ENCODE data around the gene DNASE1L3. TPM values are rescaled to one million over a fixed set of nuclear protein-coding genes. Genes with fewer than 3 reads are reported as not detected.
A peak's percentile ranks its signal among the peaks of the same experiment; 100 is the strongest.

DNASE1L3 gene
- total and polyA plus RNA-seq, 3 experiments from 2014 or later = not detected

- no peaks in the 10 kb centered on the region for H3K4me1 ChIP-seq (ENCODE audit: insufficient read depth, low read length)
- peak overlapping the region in 2 of 8 donors; percentile 64 to 84 for H3K27ac Mint-ChIP-seq
- H3K27me3 Mint-ChIP-seq = peaks cover 0 to under 1% of the 10 kb centered on the region in 2 donors
- H3K4me3 ChIP-seq (ENCODE audit: low read length) = no peak overlapping the region
- no peaks in the 10 kb centered on the region for H3K9me3 Mint-ChIP-seq
- no peaks in the 10 kb centered on the region for H3K36me3 ChIP-seq (ENCODE audit: insufficient read depth, low read length)
- ChIA-PET POLR2A (no interaction called here), CTCF (no interaction called here)
- H3K27ac ChIP-seq (ENCODE audit: low read depth, low read length) = no peak overlapping the region
- DNase-seq = no peak
- peaks cover 0 to 23% (median 4%) of the 10 kb centered on the region in 3 donors for H3K36me3 Mint-ChIP-seq
- H3K27me3 ChIP-seq (ENCODE audit: insufficient read depth, low read length, poor library complexity, severe bottlenecking) = no peaks in the 10 kb centered on the region
- H3K4me3 Mint-ChIP-seq = no peak overlapping the region
- no peaks in the 10 kb centered on the region for H3K9me3 ChIP-seq (ENCODE audit: low read length)
- no peaks in the 10 kb centered on the region for H3K4me1 Mint-ChIP-seq
Observed at GRCh38 chr3:58171126-58171525, 39.6 kb downstream of the DNASE1L3 start.

- Histone ChIP-seq H3K27ac (ENCODE audit: low read depth, low read length) (no peak overlapping the region), H3K9me3 (ENCODE audit: low read length) (no peaks in the 10 kb centered on the region), H3K36me3 (ENCODE audit: insufficient read depth, low read length) (no peaks in the 10 kb centered on the region), H3K4me1 (ENCODE audit: insufficient read depth, low read length) (no peaks in the 10 kb centered on the region), H3K27me3 (ENCODE audit: insufficient read depth, low read length, poor library complexity, severe bottlenecking) (no peaks in the 10 kb centered on the region), H3K4me3 (ENCODE audit: low read length) (no peak overlapping the region)
- DNase-seq = no peak
- Mint-ChIP-seq H3K27ac (no peak overlapping the region), H3K9me3 (no peaks in the 10 kb centered on the region), H3K27me3 (no peaks in the 10 kb centered on the region), H3K4me1 (no peaks in the 10 kb centered on the region), H3K36me3 (peaks cover 0 to 28% (median 4%) of the 10 kb centered on the region in 3 donors), H3K4me3 (no peak overlapping the region)
- POLR2A ChIA-PET = no interaction called here
- CTCF ChIA-PET = no interaction called here
Observed at GRCh38 chr3:58170376-58170775, 40.4 kb downstream of the DNASE1L3 start.

GRCh38 chr3:58169371-58169770 lies 41.4 kb downstream of the DNASE1L3 start:
- Mint-ChIP-seq H3K4me1 (no peaks in the 10 kb centered on the region), H3K27ac (no peak overlapping the region), H3K27me3 (no peaks in the 10 kb centered on the region), H3K36me3 (peaks cover 0 to 28% (median 4%) of the 10 kb centered on the region in 3 donors), H3K9me3 (no peaks in the 10 kb centered on the region), H3K4me3 (no peak overlapping the region)
- ChIA-PET CTCF (no interaction called here), POLR2A (no interaction called here)
- Histone ChIP-seq H3K27ac (ENCODE audit: low read depth, low read length) (no peak overlapping the region), H3K9me3 (ENCODE audit: low read length) (no peaks in the 10 kb centered on the region), H3K4me1 (ENCODE audit: insufficient read depth, low read length) (no peaks in the 10 kb centered on the region), H3K36me3 (ENCODE audit: insufficient read depth, low read length) (no peaks in the 10 kb centered on the region), H3K4me3 (ENCODE audit: low read length) (no peak overlapping the region), H3K27me3 (ENCODE audit: insufficient read depth, low read length, poor library complexity, severe bottlenecking) (no peaks in the 10 kb centered on the region)
- no peak for DNase-seq

GRCh38 chr3:58168498-58168897 lies 42.3 kb downstream of the DNASE1L3 start:
- no peaks in the 10 kb centered on the region for H3K4me1 Mint-ChIP-seq
- no peaks in the 10 kb centered on the region for H3K27me3 Mint-ChIP-seq
- peaks cover 4 to 37% (median 10%) of the 10 kb centered on the region in 3 donors for H3K36me3 Mint-ChIP-seq
- no peaks in the 10 kb centered on the region for H3K9me3 Mint-ChIP-seq
- H3K4me3 ChIP-seq (ENCODE audit: low read length) = no peak overlapping the region
- no peaks in the 10 kb centered on the region for H3K36me3 ChIP-seq (ENCODE audit: insufficient read depth, low read length)
- H3K4me1 ChIP-seq (ENCODE audit: insufficient read depth, low read length) = no peaks in the 10 kb centered on the region
- no peaks in the 10 kb centered on the region for H3K27me3 ChIP-seq (ENCODE audit: insufficient read depth, low read length, poor library complexity, severe bottlenecking)
- no peak overlapping the region for H3K27ac ChIP-seq (ENCODE audit: low read depth, low read length)
- no peak for DNase-seq
- POLR2A ChIA-PET = no interaction called here
- CTCF ChIA-PET = interaction anchor here (1.0 to 3.8 kb wide), 3 partner anchors 9 to 28 kb away, joined by 3 to 31 read pairs (median 3); no protein-coding TSS in a partner anchor
- H3K27ac Mint-ChIP-seq = no peak overlapping the region
- H3K9me3 ChIP-seq (ENCODE audit: low read length) = no peaks in the 10 kb centered on the region
- H3K4me3 Mint-ChIP-seq = no peak overlapping the region

GRCh38 chr3:58167431-58168351 lies 43.1 kb downstream of the DNASE1L3 start:
- Histone ChIP-seq H3K27ac (ENCODE audit: low read depth, low read length) (no peak overlapping the region), H3K4me3 (ENCODE audit: low read length) (no peak overlapping the region), H3K4me1 (ENCODE audit: insufficient read depth, low read length) (no peaks in the 10 kb centered on the region), H3K36me3 (ENCODE audit: insufficient read depth, low read length) (no peaks in the 10 kb centered on the region), H3K27me3 (ENCODE audit: insufficient read depth, low read length, poor library complexity, severe bottlenecking) (no peaks in the 10 kb centered on the region), H3K9me3 (ENCODE audit: low read length) (no peaks in the 10 kb centered on the region)
- Mint-ChIP-seq H3K4me1 (no peaks in the 10 kb centered on the region), H3K27me3 (no peaks in the 10 kb centered on the region), H3K36me3 (peaks cover 4 to 45% (median 10%) of the 10 kb centered on the region in 3 donors), H3K27ac (peak overlapping the region in 2 of 8 donors; percentile 24 to 39), H3K4me3 (peak overlapping the region in 1 of 7 donors; percentile 36), H3K9me3 (no peaks in the 10 kb centered on the region)
- POLR2A ChIA-PET = no interaction called here
- DNase-seq = peak in 4 of 5 donors; percentile 13 to 48 (median 29)
- CTCF ChIA-PET = interaction anchor here (1.0 to 3.8 kb wide), 6 partner anchors 9 to 169 kb away, joined by 3 to 31 read pairs (median 4); no protein-coding TSS in a partner anchor

- Histone ChIP-seq H3K36me3 (ENCODE audit: insufficient read depth, low read length) (no peaks in the 10 kb centered on the region), H3K9me3 (ENCODE audit: low read length) (no peaks in the 10 kb centered on the region), H3K4me3 (ENCODE audit: low read length) (no peak overlapping the region), H3K4me1 (ENCODE audit: insufficient read depth, low read length) (no peaks in the 10 kb centered on the region), H3K27ac (ENCODE audit: low read depth, low read length) (no peak overlapping the region), H3K27me3 (ENCODE audit: insufficient read depth, low read length, poor library complexity, severe bottlenecking) (no peaks in the 10 kb centered on the region)
- Mint-ChIP-seq H3K36me3 (peaks cover 10 to 58% (median 19%) of the 10 kb centered on the region in 3 donors), H3K4me3 (no peak overlapping the region), H3K27me3 (no peaks in the 10 kb centered on the region), H3K4me1 (no peaks in the 10 kb centered on the region), H3K27ac (peak overlapping the region in 1 of 8 donors; percentile 12), H3K9me3 (no peaks in the 10 kb centered on the region)
- ChIA-PET POLR2A (no interaction called here), CTCF (interaction anchor here (0.8 to 3.8 kb wide), 3 partner anchors 13 to 157 kb away, joined by 3 to 31 read pairs (median 7); partner anchors contain the start of gene FLNB)
- no peak for DNase-seq
Observed at GRCh38 chr3:58164906-58165821, 45.6 kb downstream of the DNASE1L3 start.

- H3K4me3 ChIP-seq (ENCODE audit: low read length) = no peak overlapping the region
- H3K4me3 Mint-ChIP-seq = no peak overlapping the region
- no peaks in the 10 kb centered on the region for H3K36me3 ChIP-seq (ENCODE audit: insufficient read depth, low read length)
- no peaks in the 10 kb centered on the region for H3K27me3 Mint-ChIP-seq
- no peaks in the 10 kb centered on the region for H3K27me3 ChIP-seq (ENCODE audit: insufficient read depth, low read length, poor library complexity, severe bottlenecking)
- DNase-seq = no peak
- H3K4me1 Mint-ChIP-seq = no peaks in the 10 kb centered on the region
- H3K36me3 Mint-ChIP-seq = peaks cover 11 to 54% (median 19%) of the 10 kb centered on the region in 3 donors
- POLR2A ChIA-PET = no interaction called here
- H3K9me3 Mint-ChIP-seq = no peaks in the 10 kb centered on the region
- H3K27ac ChIP-seq (ENCODE audit: low read depth, low read length) = no peak overlapping the region
- H3K4me1 ChIP-seq (ENCODE audit: insufficient read depth, low read length) = no peaks in the 10 kb centered on the region
- no peaks in the 10 kb centered on the region for H3K9me3 ChIP-seq (ENCODE audit: low read length)
- CTCF ChIA-PET = interaction anchor here (0.9 to 1.8 kb wide), 2 partner anchors 9 to 24 kb away, joined by 3 to 7 read pairs; no protein-coding TSS in a partner anchor
- no peak overlapping the region for H3K27ac Mint-ChIP-seq
Observed at GRCh38 chr3:58164199-58164879, 46.4 kb downstream of the DNASE1L3 start.

Data from CD8-positive, alpha-beta memory T cell (primary cell).